A172 (cell line): Measurements from ENCODE around the gene PEAK3. TPM values are rescaled to one million over a fixed set of nuclear protein-coding genes. Genes with fewer than 3 reads are reported as not detected.
"Not testable (repeated sequence)": the region's sequence is repeated elsewhere in the genome, so short reads cannot be mapped to it uniquely, and the experiment has no call there.

Source experiments
- DNase-seq: peaks from one replicate; pipeline ENCODE4 v3.0.0-alpha.2; 2015; ENCODE audit warnings: low spot score
- total RNA-seq: library from RNA; depleted of rRNA; stranded (reverse); fragments of >200 nt; shearing (Covaris generic); gene quantifications from 2 replicates; pipeline ENCODE4 v1.2.3, GENCODE V29; 2014

Gene PEAK3
- total RNA-seq, 1 experiment from 2014 or later, result 1.7 TPM

- DNase-seq, result no peak
Observed at GRCh38 chr19:2288818-2289713, 7.1 kb upstream of the PEAK3 start.

- no peak for DNase-seq
Observed at GRCh38 chr19:2288338-2288817, 6.4 kb upstream of the PEAK3 start.

- DNase-seq, result no peak
Observed at GRCh38 chr19:2287585-2288337, 5.8 kb upstream of the PEAK3 start.

- no peak for DNase-seq
Observed at GRCh38 chr19:2286402-2287140, 4.6 kb upstream of the PEAK3 start.

- no peak for DNase-seq
Observed at GRCh38 chr19:2283835-2284507, 2.0 kb upstream of the PEAK3 start.

DNA sequence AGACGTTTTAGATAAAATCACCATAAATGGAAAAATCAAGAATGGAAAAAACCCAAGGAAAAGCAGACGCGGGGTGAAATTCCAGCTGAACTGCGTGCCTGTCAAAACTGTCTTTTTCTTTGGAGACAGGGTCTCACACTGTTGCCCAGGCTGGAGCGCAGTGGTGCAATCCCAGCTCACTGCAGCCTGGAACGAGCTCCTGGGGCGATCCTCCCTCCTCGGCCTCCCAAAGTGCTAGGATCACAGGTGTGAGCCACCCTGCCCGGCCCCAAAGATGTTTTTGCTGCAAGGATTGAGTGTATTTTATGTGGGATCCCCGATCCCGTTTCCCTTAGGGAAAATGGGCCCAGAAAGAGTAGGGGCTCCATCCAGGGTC is 875 bp upstream of the PEAK3 start:
- no peak for DNase-seq

GRCh38 chr19:2281265-2282061 is 512 bp downstream of the PEAK3 start:
- not testable (repeated sequence) for DNase-seq

- DNase-seq, result no peak
Observed at GRCh38 chr19:2280633-2281264, 1.2 kb downstream of the PEAK3 start.

- DNase-seq, result no peak
Observed at GRCh38 chr19:2278459-2279158, 3.4 kb downstream of the PEAK3 start.

GRCh38 chr19:2277138-2277537 is 4.8 kb downstream of the PEAK3 start:
- no peak for DNase-seq

- DNase-seq, result no peak
Observed at GRCh38 chr19:2276429-2276986, 5.5 kb downstream of the PEAK3 start.

GRCh38 chr19:2275588-2276428 is 6.2 kb downstream of the PEAK3 start:
- no peak for DNase-seq

DNA sequence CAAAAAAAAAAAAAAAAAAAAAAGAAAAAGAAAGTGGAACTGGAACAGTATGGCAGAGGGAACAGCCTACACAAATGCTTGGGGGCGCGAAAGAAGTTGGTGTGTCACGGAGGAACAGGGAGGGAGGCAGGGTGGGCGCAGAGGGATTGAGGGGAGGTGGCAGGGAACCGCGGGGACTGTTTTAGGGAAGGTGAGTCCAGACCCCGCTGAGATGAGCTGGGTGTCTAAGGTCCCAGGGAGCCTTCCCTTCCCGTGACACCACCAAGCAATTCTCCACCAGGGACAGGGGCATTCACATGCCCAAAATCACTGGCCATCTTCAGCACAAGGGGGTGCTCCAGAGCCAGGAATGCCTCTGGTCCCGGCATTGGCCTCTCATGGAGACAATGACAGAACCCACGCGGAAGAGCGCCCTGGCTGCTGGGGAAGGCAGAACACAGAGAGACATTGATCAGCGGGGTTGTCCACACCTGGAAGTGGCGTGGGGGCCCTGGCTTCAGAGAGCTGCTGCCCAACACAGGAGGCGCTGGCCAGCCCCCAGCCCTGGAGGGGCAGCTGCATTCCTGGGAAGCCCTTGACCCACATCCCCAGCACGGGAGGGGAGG is 6.9 kb downstream of the PEAK3 start:
- DNase-seq, result peak; percentile 80

- DNase-seq, result no peak
Observed at GRCh38 chr19:2274185-2274711, 7.7 kb downstream of the PEAK3 start.

GRCh38 chr19:2273356-2274184 is 8.4 kb downstream of the PEAK3 start:
- DNase-seq, result no peak

DNA sequence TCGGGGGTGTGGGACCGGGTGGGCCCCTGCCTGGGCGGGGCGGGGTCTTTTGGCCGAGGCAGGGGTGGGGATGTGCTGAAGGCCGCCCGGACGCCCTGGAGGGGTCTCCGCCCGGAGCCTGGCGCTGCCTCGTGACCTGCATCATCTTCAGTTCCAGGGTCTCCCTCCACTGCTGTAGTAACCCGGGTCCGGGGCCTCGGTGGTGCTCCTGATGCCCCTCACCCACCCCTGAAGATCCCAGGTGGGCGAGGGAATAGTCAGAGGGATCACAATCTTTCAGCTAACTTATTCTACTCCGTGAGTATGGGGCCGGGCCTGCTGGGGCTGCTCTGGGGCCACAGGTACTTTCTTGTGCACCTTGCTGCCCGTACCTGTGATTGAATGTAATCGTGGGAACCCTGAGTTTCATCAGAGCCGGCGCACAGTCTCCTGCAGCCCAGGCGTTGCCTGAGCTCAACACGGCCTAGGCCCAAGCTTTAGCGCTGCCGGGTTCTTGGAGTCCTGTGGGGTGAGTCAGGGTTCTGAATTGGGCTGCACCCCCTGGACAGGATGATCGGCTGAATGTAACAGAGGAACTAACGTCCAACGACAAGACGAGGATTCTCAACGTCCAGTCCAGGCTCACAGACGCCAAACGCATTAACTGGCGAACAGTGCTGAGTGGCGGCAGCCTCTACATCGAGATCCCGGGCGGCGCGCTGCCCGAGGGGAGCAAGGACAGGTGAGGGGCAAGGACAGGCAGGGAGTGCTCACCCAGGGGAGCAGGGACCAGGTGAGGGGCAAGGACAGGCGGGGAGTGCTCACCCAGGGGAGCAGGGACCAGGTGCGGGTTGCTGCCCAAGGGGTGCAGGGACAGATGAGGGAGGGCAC is 10.5 kb downstream of the PEAK3 start:
- DNase-seq, result peak; percentile 58
